ENCODE data around the gene ABCC11.

The ABCC11 gene

DNA sequence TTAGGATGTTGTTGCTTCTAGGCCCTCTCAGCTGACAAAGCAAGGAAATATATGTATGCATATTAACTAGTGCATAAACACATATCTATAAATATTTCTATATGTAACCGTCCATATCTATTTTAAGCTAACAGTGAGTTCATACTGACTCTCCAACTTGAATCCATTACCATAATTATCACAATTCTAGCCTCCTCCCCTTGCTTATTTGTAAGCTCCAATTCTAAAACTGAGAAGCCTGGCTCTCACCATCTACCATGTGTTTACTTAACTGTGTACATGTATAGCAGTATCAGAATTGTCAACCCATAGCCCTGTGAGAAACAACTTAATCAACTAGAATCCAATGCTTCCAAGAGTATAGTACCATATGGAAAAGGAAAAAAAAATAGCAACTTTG, 96.6 kb downstream of the ABCC11 start:
- Histone ChIP-seq H3K9me3 (ENCODE audit: control extremely low read depth in 1 of 5, control insufficient read depth in 4 of 5, insufficient read depth in 2 of 5, low read depth in 1 of 5, low read length in 4 of 5) (peaks cover 0 to 10% (median 0%) of the 10 kb centered on the region in 5 experiments), H3K4me3 (ENCODE audit: control insufficient read depth in 1 of 7, extremely low read depth in 1 of 7, insufficient read depth in 4 of 7, low read depth in 2 of 7, low read length in 6 of 7) (no peak overlapping the region), H3K27ac (ENCODE audit: insufficient read depth in 1 of 2, low read depth in 1 of 2, low read length in 2 of 2, poor library complexity in 1 of 2, severe bottlenecking in 2 of 2) (no peak overlapping the region), H3K36me3 (ENCODE audit: control insufficient read depth in 4 of 4, insufficient read depth in 4 of 4, low read length in 3 of 4) (no peaks in the 10 kb centered on the region), H3K27me3 (replicated peaks in 2 of 5; ENCODE audit: control insufficient read depth in 4 of 5, insufficient read depth in 5 of 5, low read length in 4 of 5) (peaks cover 0 to 4% (median 0%) of the 10 kb centered on the region in 5 experiments), H3K4me1 (ENCODE audit: control extremely low read depth in 1 of 4, control insufficient read depth in 4 of 4, insufficient read depth in 4 of 4, low read length in 3 of 4) (no peaks in the 10 kb centered on the region)
- ChIA-PET POLR2A (no interaction called here), CTCF (no interaction called here)
- DNase-seq: no peak
- WGBS (ENCODE audit: insufficient coverage): no CpG with 5 or more reads among the region's 1 CpG

DNA sequence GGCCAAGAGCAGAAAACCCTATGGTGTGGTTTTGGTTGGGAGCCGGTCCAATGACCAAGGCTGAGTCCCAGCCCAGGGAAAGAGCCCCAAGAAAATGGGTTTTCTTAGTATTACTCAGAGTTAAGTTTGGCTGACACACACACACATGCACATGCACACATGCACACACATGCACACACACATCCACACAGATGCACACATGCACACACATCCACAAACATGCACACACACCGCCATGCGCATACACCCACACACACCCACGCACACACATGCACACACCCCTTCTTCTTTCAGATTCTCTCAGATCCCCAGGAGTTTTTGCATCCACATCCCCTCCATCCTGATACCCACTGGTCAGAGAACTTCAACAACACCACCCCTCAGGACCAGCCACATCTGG, 100.6 kb downstream of the ABCC11 start:
- Histone ChIP-seq H3K27me3 (replicated peaks in 2 of 5; ENCODE audit: control insufficient read depth in 4 of 5, insufficient read depth in 5 of 5, low read length in 4 of 5) (peaks cover 0 to 5% (median 3%) of the 10 kb centered on the region in 5 experiments), H3K36me3 (ENCODE audit: control insufficient read depth in 4 of 4, insufficient read depth in 4 of 4, low read length in 3 of 4) (no peaks in the 10 kb centered on the region), H3K4me1 (ENCODE audit: control extremely low read depth in 1 of 4, control insufficient read depth in 4 of 4, insufficient read depth in 4 of 4, low read length in 3 of 4) (no peaks in the 10 kb centered on the region), H3K4me3 (ENCODE audit: control insufficient read depth in 1 of 7, extremely low read depth in 1 of 7, insufficient read depth in 4 of 7, low read depth in 2 of 7, low read length in 6 of 7) (no peak overlapping the region), H3K9me3 (ENCODE audit: control extremely low read depth in 1 of 5, control insufficient read depth in 4 of 5, insufficient read depth in 2 of 5, low read depth in 1 of 5, low read length in 4 of 5) (peaks cover 0 to 10% (median 0%) of the 10 kb centered on the region in 5 experiments), H3K27ac (ENCODE audit: insufficient read depth in 1 of 2, low read depth in 1 of 2, low read length in 2 of 2, poor library complexity in 1 of 2, severe bottlenecking in 2 of 2) (no peak overlapping the region)
- no peak for DNase-seq
- WGBS (ENCODE audit: insufficient coverage): 80% methylated on average over 1 of the region's 4 CpGs
- ChIA-PET CTCF (no interaction called here), POLR2A (no interaction called here)

DNA sequence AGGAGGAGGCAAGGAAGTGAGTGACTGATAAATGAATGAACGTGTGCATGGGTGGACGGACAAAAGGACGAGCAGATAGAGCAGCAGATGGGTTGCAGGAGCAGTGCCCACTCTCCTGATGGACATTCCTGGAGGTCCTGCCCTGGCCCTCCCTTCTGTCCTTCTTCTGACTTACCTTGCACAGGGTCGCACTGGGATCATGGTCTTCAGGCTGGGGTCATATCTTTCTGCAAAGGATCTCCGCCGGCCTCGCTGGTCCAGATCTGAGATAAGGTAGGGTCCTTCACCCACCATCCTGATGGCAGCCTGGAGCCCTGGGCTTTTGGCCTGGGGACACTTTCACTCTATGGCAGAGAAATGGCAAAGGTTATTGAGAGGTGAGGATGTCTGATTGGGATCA, 101.2 kb downstream of the ABCC11 start:
- 96% methylated on average over 7 of the region's 7 CpGs for WGBS (ENCODE audit: insufficient coverage)
- no peaks in the 10 kb centered on the region for H3K4me1 ChIP-seq (ENCODE audit: control extremely low read depth in 1 of 4, control insufficient read depth in 4 of 4, insufficient read depth in 4 of 4, low read length in 3 of 4)
- H3K36me3 ChIP-seq (ENCODE audit: control insufficient read depth in 4 of 4, insufficient read depth in 4 of 4, low read length in 3 of 4): no peaks in the 10 kb centered on the region
- no peak for DNase-seq
- H3K4me3 ChIP-seq (ENCODE audit: control insufficient read depth in 1 of 7, extremely low read depth in 1 of 7, insufficient read depth in 4 of 7, low read depth in 2 of 7, low read length in 6 of 7): no peak overlapping the region
- ChIA-PET POLR2A (no interaction called here), CTCF (interaction anchor here (1.3 kb wide), 1 partner anchor 10 kb away, joined by 4 read pairs; the partner anchor contains the start of gene ABCC12)
- H3K9me3 ChIP-seq (ENCODE audit: control extremely low read depth in 1 of 5, control insufficient read depth in 4 of 5, insufficient read depth in 2 of 5, low read depth in 1 of 5, low read length in 4 of 5): peaks cover 0 to 10% (median 0%) of the 10 kb centered on the region in 5 experiments
- H3K27ac ChIP-seq (ENCODE audit: insufficient read depth in 1 of 2, low read depth in 1 of 2, low read length in 2 of 2, poor library complexity in 1 of 2, severe bottlenecking in 2 of 2): no peak overlapping the region
- peaks cover 0 to 5% (median 3%) of the 10 kb centered on the region in 5 experiments for H3K27me3 ChIP-seq (replicated peaks in 2 of 5; ENCODE audit: control insufficient read depth in 4 of 5, insufficient read depth in 5 of 5, low read length in 4 of 5)

DNA sequence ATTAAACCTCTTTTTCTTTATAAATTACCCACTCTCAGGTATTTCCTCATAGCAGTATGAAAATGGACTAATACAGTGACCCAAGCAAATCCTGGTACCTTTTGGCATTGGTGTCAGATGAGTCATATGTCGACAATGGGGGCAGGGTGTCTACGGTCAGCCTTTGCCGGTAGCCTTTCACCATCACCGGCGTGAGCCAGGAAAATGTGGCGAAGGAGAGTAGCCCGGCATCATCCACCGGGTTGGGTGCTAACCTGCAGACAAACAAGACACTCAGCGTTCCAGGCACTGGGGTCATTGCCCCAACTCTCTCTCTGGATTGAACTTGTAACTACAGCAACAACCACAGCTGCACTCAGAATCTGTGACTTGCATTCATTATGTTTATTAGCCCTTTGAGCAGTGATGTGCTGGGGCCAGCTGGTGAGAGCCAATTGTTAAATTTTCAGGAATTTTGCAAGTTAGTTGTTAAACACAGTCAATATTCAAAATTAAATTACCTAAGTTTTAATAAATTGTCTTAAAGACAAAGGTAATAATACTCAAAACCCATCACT, 103.4 kb downstream of the ABCC11 start:
- Histone ChIP-seq H3K9me3 (ENCODE audit: control extremely low read depth in 1 of 5, control insufficient read depth in 4 of 5, insufficient read depth in 2 of 5, low read depth in 1 of 5, low read length in 4 of 5) (peaks cover 0 to 4% (median 0%) of the 10 kb centered on the region in 5 experiments), H3K4me3 (ENCODE audit: control insufficient read depth in 1 of 7, extremely low read depth in 1 of 7, insufficient read depth in 4 of 7, low read depth in 2 of 7, low read length in 6 of 7) (no peak overlapping the region), H3K36me3 (ENCODE audit: control insufficient read depth in 4 of 4, insufficient read depth in 4 of 4, low read length in 3 of 4) (no peaks in the 10 kb centered on the region), H3K4me1 (ENCODE audit: control extremely low read depth in 1 of 4, control insufficient read depth in 4 of 4, insufficient read depth in 4 of 4, low read length in 3 of 4) (no peaks in the 10 kb centered on the region), H3K27me3 (replicated peaks in 2 of 5; ENCODE audit: control insufficient read depth in 4 of 5, insufficient read depth in 5 of 5, low read length in 4 of 5) (peaks cover 0 to 10% (median 4%) of the 10 kb centered on the region in 5 experiments), H3K27ac (ENCODE audit: insufficient read depth in 1 of 2, low read depth in 1 of 2, low read length in 2 of 2, poor library complexity in 1 of 2, severe bottlenecking in 2 of 2) (no peak overlapping the region)
- 97% methylated on average over 9 of the region's 9 CpGs for WGBS (ENCODE audit: insufficient coverage)
- ChIA-PET CTCF (no interaction called here), POLR2A (no interaction called here)
- DNase-seq: no peak

DNA sequence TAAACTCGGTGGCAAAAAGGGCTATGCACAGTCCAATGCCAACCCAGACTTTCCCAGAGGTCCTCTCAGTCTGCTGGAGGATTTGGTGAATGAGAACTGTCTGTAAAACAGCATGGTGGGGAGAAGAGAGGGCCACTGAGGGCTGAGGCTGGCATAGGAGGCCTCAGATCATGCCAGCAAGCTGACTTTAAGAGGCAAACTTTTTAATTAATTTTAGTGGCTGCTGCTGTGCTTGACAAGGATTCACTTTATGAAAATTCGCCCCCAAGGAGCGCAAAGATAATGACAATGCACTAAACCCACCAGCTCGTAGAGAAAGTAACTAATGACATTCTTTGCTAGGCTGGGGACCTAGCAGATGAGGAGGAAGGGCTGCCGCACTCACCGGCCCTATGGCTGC, 106.5 kb downstream of the ABCC11 start:
- Histone ChIP-seq H3K27me3 (replicated peaks in 2 of 5; ENCODE audit: control insufficient read depth in 4 of 5, insufficient read depth in 5 of 5, low read length in 4 of 5) (peaks cover 0 to 16% (median 4%) of the 10 kb centered on the region in 5 experiments), H3K4me3 (ENCODE audit: control insufficient read depth in 1 of 7, extremely low read depth in 1 of 7, insufficient read depth in 4 of 7, low read depth in 2 of 7, low read length in 6 of 7) (no peak overlapping the region), H3K36me3 (ENCODE audit: control insufficient read depth in 4 of 4, insufficient read depth in 4 of 4, low read length in 3 of 4) (no peaks in the 10 kb centered on the region), H3K4me1 (ENCODE audit: control extremely low read depth in 1 of 4, control insufficient read depth in 4 of 4, insufficient read depth in 4 of 4, low read length in 3 of 4) (no peaks in the 10 kb centered on the region), H3K9me3 (ENCODE audit: control extremely low read depth in 1 of 5, control insufficient read depth in 4 of 5, insufficient read depth in 2 of 5, low read depth in 1 of 5, low read length in 4 of 5) (no peaks in the 10 kb centered on the region), H3K27ac (ENCODE audit: insufficient read depth in 1 of 2, low read depth in 1 of 2, low read length in 2 of 2, poor library complexity in 1 of 2, severe bottlenecking in 2 of 2) (no peak overlapping the region)
- no peak for DNase-seq
- 98% methylated on average over 6 of the region's 6 CpGs for WGBS (ENCODE audit: insufficient coverage)
- ChIA-PET CTCF (no interaction called here), POLR2A (no interaction called here)

DNA sequence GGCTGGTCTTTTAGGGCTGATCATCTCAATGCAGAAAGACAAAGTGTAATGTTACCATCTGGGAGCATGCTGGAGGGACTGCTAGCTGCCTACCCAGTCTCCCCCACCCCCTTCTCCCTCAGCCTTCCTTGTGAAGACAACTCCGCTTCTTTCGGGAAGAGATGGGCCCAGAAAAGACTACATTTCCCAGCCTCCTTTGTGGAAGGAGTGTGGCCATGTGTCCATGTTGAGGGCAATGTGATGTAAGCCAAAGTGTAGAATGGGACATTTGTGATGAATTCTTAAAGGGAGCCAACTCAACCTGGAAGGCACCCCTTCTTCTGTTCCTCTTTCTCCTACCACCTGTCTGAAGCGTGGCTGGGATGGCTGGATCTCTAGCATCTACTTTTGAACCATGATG, 107.8 kb downstream of the ABCC11 start:
- H3K27me3 ChIP-seq (replicated peaks in 2 of 5; ENCODE audit: control insufficient read depth in 4 of 5, insufficient read depth in 5 of 5, low read length in 4 of 5): peaks cover 0 to 12% (median 4%) of the 10 kb centered on the region in 5 experiments
- CTCF ChIA-PET: no interaction called here
- POLR2A ChIA-PET: no interaction called here

DNA sequence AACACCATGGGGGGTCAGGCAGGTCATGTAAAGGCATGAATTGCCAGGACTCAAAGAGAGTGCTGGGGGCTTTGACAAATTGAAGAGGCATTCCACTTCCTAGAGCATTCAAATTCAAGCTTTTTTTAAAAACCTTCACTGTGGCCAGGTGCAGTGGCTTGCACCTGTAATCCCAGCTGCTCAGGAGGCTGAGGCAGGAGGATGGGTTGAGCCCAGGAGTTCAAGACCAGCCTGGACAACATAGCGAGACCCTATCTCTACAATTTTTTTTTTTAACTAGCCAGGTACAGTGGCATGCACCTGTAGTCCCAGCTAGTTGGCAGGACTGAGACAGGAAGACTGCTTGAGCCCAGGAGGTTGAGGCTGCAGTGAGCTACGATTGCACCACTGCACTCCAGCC, 108.8 kb downstream of the ABCC11 start:
- peaks cover 0 to 10% (median 4%) of the 10 kb centered on the region in 5 experiments for H3K27me3 ChIP-seq (replicated peaks in 2 of 5; ENCODE audit: control insufficient read depth in 4 of 5, insufficient read depth in 5 of 5, low read length in 4 of 5)
- no peak for DNase-seq
- no peaks in the 10 kb centered on the region for H3K4me1 ChIP-seq (ENCODE audit: control extremely low read depth in 1 of 4, control insufficient read depth in 4 of 4, insufficient read depth in 4 of 4, low read length in 3 of 4)
- no peak overlapping the region for H3K27ac ChIP-seq (ENCODE audit: insufficient read depth in 1 of 2, low read depth in 1 of 2, low read length in 2 of 2, poor library complexity in 1 of 2, severe bottlenecking in 2 of 2)
- H3K4me3 ChIP-seq (ENCODE audit: control insufficient read depth in 1 of 7, extremely low read depth in 1 of 7, insufficient read depth in 4 of 7, low read depth in 2 of 7, low read length in 6 of 7): no peak overlapping the region
- ChIA-PET CTCF (no interaction called here), POLR2A (no interaction called here)
- H3K9me3 ChIP-seq (ENCODE audit: control extremely low read depth in 1 of 5, control insufficient read depth in 4 of 5, insufficient read depth in 2 of 5, low read depth in 1 of 5, low read length in 4 of 5): no peaks in the 10 kb centered on the region
- 100% methylated on average over 1 of the region's 2 CpGs for WGBS (ENCODE audit: insufficient coverage)
- no peaks in the 10 kb centered on the region for H3K36me3 ChIP-seq (ENCODE audit: control insufficient read depth in 4 of 4, insufficient read depth in 4 of 4, low read length in 3 of 4)

More for the DNA sequence above, 107.8 kb downstream of the ABCC11 start:
- H3K4me3 ChIP-seq (ENCODE audit: control insufficient read depth in 1 of 7, extremely low read depth in 1 of 7, insufficient read depth in 4 of 7, low read depth in 2 of 7, low read length in 6 of 7): no peak overlapping the region
- no peaks in the 10 kb centered on the region for H3K4me1 ChIP-seq (ENCODE audit: control extremely low read depth in 1 of 4, control insufficient read depth in 4 of 4, insufficient read depth in 4 of 4, low read length in 3 of 4)
- H3K27ac ChIP-seq (ENCODE audit: insufficient read depth in 1 of 2, low read depth in 1 of 2, low read length in 2 of 2, poor library complexity in 1 of 2, severe bottlenecking in 2 of 2): no peak overlapping the region
- no CpG with 5 or more reads among the region's 3 CpGs for WGBS (ENCODE audit: insufficient coverage)
- no peaks in the 10 kb centered on the region for H3K36me3 ChIP-seq (ENCODE audit: control insufficient read depth in 4 of 4, insufficient read depth in 4 of 4, low read length in 3 of 4)
- H3K9me3 ChIP-seq (ENCODE audit: control extremely low read depth in 1 of 5, control insufficient read depth in 4 of 5, insufficient read depth in 2 of 5, low read depth in 1 of 5, low read length in 4 of 5): no peaks in the 10 kb centered on the region
- no peak for DNase-seq

Measured in common myeloid progenitor, CD34-positive (primary cell).